ENCODE results near the gene CFAP46. TPM values are rescaled to one million over a fixed set of nuclear protein-coding genes. Genes with fewer than 3 reads are reported as not detected.

The CFAP46 gene
- total RNA-seq, 2 experiments from 2014 or later, result 0.34 TPM; not detected in 1

GRCh38 chr10:132914732-132915131, 27.6 kb downstream of the CFAP46 start:
- Mint-ChIP-seq H3K27me3 (no peaks in the 10 kb centered on the region), H3K4me3 (no peak overlapping the region), H3K27ac (no peak overlapping the region), H3K9me3 (no peaks in the 10 kb centered on the region), H3K36me3 (ENCODE audit: low read depth) (no peaks in the 10 kb centered on the region), H3K4me1 (ENCODE audit: low read depth) (no peaks in the 10 kb centered on the region)
- TF ChIP-seq, protein P1, sequence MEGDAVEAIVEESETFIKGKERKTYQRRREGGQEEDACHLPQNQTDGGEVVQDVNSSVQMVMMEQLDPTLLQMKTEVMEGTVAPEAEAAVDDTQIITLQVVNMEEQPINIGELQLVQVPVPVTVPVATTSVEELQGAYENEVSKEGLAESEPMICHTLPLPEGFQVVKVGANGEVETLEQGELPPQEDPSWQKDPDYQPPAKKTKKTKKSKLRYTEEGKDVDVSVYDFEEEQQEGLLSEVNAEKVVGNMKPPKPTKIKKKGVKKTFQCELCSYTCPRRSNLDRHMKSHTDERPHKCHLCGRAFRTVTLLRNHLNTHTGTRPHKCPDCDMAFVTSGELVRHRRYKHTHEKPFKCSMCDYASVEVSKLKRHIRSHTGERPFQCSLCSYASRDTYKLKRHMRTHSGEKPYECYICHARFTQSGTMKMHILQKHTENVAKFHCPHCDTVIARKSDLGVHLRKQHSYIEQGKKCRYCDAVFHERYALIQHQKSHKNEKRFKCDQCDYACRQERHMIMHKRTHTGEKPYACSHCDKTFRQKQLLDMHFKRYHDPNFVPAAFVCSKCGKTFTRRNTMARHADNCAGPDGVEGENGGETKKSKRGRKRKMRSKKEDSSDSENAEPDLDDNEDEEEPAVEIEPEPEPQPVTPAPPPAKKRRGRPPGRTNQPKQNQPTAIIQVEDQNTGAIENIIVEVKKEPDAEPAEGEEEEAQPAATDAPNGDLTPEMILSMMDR (IDR thresholded peaks at IDR 0.05), result no peak
- DNase-seq, result no peak
- POLR2A ChIA-PET, result no interaction called here
- intact Hi-C loops (cut with micrococcal nuclease), result no loop called here
- CTCF ChIA-PET, result no interaction called here
- no peak for ATAC-seq

GRCh38 chr10:132913559-132914115, 28.7 kb downstream of the CFAP46 start:
- Mint-ChIP-seq H3K9me3 (no peaks in the 10 kb centered on the region), H3K36me3 (ENCODE audit: low read depth) (no peaks in the 10 kb centered on the region), H3K4me3 (no peak overlapping the region), H3K27me3 (no peaks in the 10 kb centered on the region), H3K27ac (no peak overlapping the region), H3K4me1 (ENCODE audit: low read depth) (no peaks in the 10 kb centered on the region)
- POLR2A ChIA-PET, result no interaction called here
- no peak for ATAC-seq
- CTCF ChIA-PET, result no interaction called here
- intact Hi-C loops (cut with micrococcal nuclease), result no loop called here
- DNase-seq, result no peak
- TF ChIP-seq, protein P1 (IDR thresholded peaks at IDR 0.05), result no peak

GRCh38 chr10:132912713-132913558, 29.4 kb downstream of the CFAP46 start:
- H3K27me3 Mint-ChIP-seq, result no peaks in the 10 kb centered on the region
- ChIA-PET CTCF (interaction anchor here (1.3 kb wide), 1 partner anchor 9 kb away, joined by 3 read pairs; no protein-coding TSS in a partner anchor), POLR2A (no interaction called here)
- peak; percentile 27 for ATAC-seq
- no peak overlapping the region for H3K4me3 Mint-ChIP-seq
- no peaks in the 10 kb centered on the region for H3K4me1 Mint-ChIP-seq (ENCODE audit: low read depth)
- intact Hi-C loops (cut with micrococcal nuclease), result no loop called here
- DNase-seq, result peak; percentile 35
- no peaks in the 10 kb centered on the region for H3K9me3 Mint-ChIP-seq
- H3K27ac Mint-ChIP-seq, result no peak overlapping the region
- TF ChIP-seq, protein P1 (IDR thresholded peaks at IDR 0.05), result no peak
- no peaks in the 10 kb centered on the region for H3K36me3 Mint-ChIP-seq (ENCODE audit: low read depth)

- Mint-ChIP-seq H3K4me3 (no peak overlapping the region), H3K27ac (no peak overlapping the region), H3K4me1 (ENCODE audit: low read depth) (no peaks in the 10 kb centered on the region), H3K27me3 (no peaks in the 10 kb centered on the region), H3K36me3 (ENCODE audit: low read depth) (no peaks in the 10 kb centered on the region), H3K9me3 (no peaks in the 10 kb centered on the region)
- intact Hi-C loops (cut with micrococcal nuclease), result no loop called here
- TF ChIP-seq, protein P1 (IDR thresholded peaks at IDR 0.05), result no peak
- ATAC-seq, result no peak
- no peak for DNase-seq
- ChIA-PET CTCF (interaction anchor here (1.3 kb wide), 1 partner anchor 8 kb away, joined by 3 read pairs; no protein-coding TSS in a partner anchor), POLR2A (no interaction called here)
Observed at GRCh38 chr10:132912225-132912712, 30.1 kb downstream of the CFAP46 start.

GRCh38 chr10:132911786-132912097, 30.6 kb downstream of the CFAP46 start:
- H3K9me3 Mint-ChIP-seq, result no peaks in the 10 kb centered on the region
- no peaks in the 10 kb centered on the region for H3K36me3 Mint-ChIP-seq (ENCODE audit: low read depth)
- TF ChIP-seq, protein P1 (IDR thresholded peaks at IDR 0.05), result no peak
- no peak for ATAC-seq
- H3K4me1 Mint-ChIP-seq (ENCODE audit: low read depth), result no peaks in the 10 kb centered on the region
- H3K27me3 Mint-ChIP-seq, result peaks cover 2% of the 10 kb centered on the region
- no peak overlapping the region for H3K27ac Mint-ChIP-seq
- no peak for DNase-seq
- POLR2A ChIA-PET, result no interaction called here
- no peak overlapping the region for H3K4me3 Mint-ChIP-seq
- CTCF ChIA-PET, result no interaction called here
- intact Hi-C loops (cut with micrococcal nuclease), result no loop called here

Measured in activated CD8-positive, alpha-beta T cell treated with anti-CD3 and anti-CD28 coated beads for 36 hours (primary cell).